GM12865 (cell line): ENCODE data around the gene S100A1.

Experiments
- DNase-seq: peaks from one replicate; pipeline ENCODE4 v3.0.0; 2010; ENCODE audit warnings: low read depth
- H3K4me3 ChIP-seq: 2 replicates; pipeline ENCODE4 v1.5.1; 2011; ENCODE audit warnings: mild to moderate bottlenecking, low read depth, low read length, control low read depth
- CTCF ChIP-seq: IDR thresholded peaks from 2 replicates; pipeline ENCODE4 v1.5.1; 2011; ENCODE audit warnings: low read length, control low read depth, low read depth, inconsistent platforms; ENCODE audit not compliant: insufficient read depth; ENCODE audit errors: missing control alignments

Gene S100A1

GRCh38 chr1:153643816-153644215 is 15.6 kb downstream of the S100A1 start:
- TF ChIP-seq CTCF, result no peak
- no peak overlapping the region for H3K4me3 ChIP-seq
- no peak for DNase-seq

GRCh38 chr1:153646672-153647345 is 18.6 kb downstream of the S100A1 start:
- DNase-seq, result no peak
- H3K4me3 ChIP-seq, result no peak overlapping the region
- no peak for TF ChIP-seq CTCF

GRCh38 chr1:153647346-153647714 is 19.1 kb downstream of the S100A1 start:
- no peak for DNase-seq
- TF ChIP-seq CTCF, result no peak
- no peak overlapping the region for H3K4me3 ChIP-seq

GRCh38 chr1:153648000-153648643 is 19.9 kb downstream of the S100A1 start:
- no peak for TF ChIP-seq CTCF
- no peak for DNase-seq
- H3K4me3 ChIP-seq, result no peak overlapping the region

GRCh38 chr1:153649137-153649862 is 21.1 kb downstream of the S100A1 start:
- TF ChIP-seq CTCF, result no peak
- H3K4me3 ChIP-seq, result no peak overlapping the region
- DNase-seq, result no peak

GRCh38 chr1:153649863-153650235 is 21.6 kb downstream of the S100A1 start:
- H3K4me3 ChIP-seq, result no peak overlapping the region
- no peak for DNase-seq
- no peak for TF ChIP-seq CTCF
